ENCODE measurements around the gene CKLF.
A peak's percentile ranks its signal among the peaks of the same experiment; 100 is the strongest.
"Not testable (repeated sequence)": the region's sequence is repeated elsewhere in the genome, so short reads cannot be mapped to it uniquely, and the experiment has no call there.

CKLF gene

GRCh38 chr16:66544016-66544757, 8.2 kb upstream of the CKLF start:
- DNase-seq, result no peak

- no peak for DNase-seq
Observed at GRCh38 chr16:66547101-66547989, 5.0 kb upstream of the CKLF start.

DNA sequence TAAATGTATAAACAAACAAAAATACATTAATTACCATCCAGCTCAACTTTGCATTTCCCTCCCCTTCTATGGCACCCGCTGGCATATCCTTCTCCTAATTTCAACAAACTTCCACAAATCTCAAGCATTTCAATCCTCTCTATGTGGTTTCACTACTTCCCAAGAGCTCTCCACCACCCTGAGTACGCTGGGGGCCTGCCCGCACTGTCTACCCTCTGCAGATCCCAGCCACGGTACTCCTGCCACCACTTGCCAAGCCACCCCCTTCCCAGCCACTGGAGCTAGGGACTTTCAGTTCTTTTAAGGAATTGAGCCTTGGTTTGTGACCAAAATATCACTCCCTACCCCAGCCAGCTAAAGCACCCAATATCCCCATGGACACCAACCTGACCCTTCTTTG, 4.3 kb upstream of the CKLF start:
- no peak for DNase-seq

GRCh38 chr16:66548868-66549267, 3.5 kb upstream of the CKLF start:
- no peak for DNase-seq

DNA sequence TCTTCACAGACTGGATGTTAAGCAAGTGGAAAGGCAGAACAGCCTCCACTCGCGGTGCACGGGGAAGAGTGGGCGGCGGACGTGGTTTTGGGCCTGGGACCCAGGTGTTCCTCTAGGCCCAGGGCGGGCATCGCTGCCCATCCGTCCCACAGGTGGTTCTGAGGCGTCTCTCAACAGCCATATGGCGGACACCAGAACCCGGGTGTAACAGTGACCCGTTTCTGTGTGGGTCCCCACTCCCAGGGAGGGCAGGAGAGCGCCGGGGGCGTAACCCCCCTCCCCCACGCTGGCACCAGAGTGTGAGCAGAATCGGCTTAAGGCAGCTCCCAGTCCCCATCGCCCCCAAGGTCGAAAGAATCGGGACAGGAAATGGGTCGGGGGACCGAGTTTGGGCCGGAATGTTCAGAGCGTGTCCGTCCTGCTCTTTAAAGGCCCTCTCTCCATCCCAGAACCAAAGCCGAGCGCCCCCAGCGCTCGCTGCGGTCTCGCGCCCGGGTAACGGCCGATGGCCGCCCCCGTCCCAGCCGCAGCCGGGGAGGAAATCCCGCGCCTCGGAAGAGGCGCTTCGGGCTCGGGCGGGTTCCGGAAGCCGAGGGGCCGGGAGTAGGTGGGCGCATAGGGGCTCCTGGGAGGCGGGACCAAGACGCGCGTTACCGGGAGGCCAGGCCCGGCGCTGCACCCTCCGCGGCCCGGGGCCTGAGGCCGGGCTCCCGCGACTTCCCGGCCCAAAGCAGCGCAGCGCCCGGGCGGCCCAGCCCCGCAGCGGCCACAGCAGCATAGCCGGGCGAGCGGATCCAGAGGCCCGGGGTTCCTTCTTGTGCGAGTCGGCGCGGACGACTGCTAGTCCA, 2.9 kb upstream of the CKLF start, which contains the start of gene TK2:
TK2 (minus strand) TSS at position 839 of the 848 bp plus-strand sequence; CDS start at position 778, 61 bp downstream.
- DNase-seq, result peak; percentile 74

DNA sequence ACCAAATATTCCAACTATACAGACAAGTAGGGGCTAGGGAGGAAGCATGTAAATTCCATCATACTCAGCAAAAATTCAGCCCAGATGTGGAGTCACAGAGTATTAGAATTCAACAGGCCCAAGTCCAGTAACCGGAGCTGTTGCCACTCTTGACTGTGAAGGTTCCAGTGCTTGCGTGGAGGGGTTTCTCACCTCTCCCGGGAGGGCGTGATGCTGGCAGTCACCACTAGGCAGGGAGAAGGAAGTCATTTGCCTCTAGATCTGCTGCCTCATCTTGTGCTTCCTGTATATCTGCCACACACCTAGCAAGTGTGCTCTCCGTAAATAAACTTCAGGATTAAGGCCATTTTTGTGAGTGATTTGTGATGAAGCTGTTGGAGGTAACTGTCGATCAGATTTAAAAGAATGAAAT, 1.0 kb upstream of the CKLF start:
- peak; percentile 79 for DNase-seq

GRCh38 chr16:66551788-66552285, 539 bp upstream of the CKLF start:
- peak; percentile 18 for DNase-seq

- no peak for DNase-seq
Observed at GRCh38 chr16:66553223-66553622, 847 bp downstream of the CKLF start.

DNA sequence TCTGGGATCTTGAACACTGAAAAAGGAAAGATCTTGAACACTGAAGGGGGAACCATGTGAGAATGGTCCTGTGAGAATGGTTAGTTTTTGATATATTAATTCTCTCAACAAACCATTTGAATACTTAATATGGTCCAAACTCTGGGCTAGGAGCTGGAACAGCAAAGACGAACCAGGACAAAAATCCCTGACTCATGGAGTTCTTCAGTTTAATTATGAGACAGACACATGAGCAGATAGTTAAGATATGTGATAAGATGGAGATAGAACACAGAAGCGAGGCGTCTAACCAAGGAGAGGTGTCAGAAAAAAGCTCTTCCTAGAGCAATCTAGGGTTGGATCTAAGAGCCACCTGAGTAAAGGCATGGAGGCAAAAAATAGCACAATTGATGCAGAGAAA, 1.6 kb downstream of the CKLF start:
- DNase-seq, result no peak

DNA sequence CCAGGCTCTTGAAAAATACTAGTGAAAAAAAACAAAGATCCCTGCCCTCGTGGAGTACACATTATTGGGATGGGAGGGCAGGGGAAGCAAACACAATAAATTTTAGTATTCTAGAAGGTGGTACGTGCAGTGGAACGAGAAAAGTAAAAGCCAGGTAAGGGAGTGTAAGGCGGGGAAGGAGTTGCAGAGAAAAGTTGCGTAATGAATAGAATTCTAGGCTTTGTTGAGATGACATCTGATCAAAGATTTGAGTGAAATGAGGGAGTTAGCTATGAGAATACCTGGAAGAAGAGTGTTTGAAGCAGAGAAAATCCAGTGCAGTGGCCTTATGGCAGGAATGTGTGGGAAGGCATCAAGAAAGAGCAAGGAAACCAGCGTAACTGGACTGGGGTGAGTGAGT, 2.1 kb downstream of the CKLF start:
- DNase-seq, result no peak

DNA sequence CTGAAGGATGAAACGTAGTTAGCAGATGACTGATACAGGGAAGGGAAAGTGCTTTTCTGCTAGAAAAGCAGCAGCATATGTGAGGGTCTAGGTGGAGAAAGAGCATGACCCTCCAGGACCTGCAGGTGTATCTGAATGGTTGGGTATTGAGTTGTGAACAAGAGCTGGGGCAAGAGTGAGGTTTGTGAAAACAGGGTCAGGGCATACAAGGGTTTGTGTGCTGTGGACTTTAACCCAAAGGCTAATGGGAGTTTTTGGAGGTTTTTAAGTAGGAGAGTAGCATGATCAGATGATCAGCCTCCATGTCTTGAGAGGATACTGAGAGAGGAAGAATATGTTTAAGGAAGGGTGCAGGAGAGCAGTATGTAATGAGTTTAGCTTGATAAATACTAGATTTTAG, 7.7 kb downstream of the CKLF start:
- no peak for DNase-seq

- DNase-seq, result no peak
Observed at GRCh38 chr16:66561381-66562080, 9.2 kb downstream of the CKLF start.

DNA sequence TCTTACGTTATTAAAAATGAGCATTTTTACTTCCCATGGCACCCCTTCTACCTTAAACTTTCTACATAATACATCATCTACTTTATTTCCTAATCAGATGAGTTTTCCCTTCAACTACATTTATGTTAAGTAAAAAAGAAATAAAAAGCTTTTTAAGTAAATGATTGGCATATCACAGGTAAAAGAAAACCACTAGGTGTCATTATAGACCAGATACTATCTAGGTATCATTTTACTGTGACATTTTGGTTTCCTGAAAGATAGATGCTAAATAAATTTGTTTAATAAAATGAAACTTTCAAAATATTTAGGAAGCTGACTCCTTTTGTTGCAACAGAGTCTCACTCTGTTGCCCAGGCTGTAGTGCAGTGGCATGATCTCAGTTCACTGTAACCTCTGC, 10.0 kb downstream of the CKLF start:
- DNase-seq, result no peak

DNA sequence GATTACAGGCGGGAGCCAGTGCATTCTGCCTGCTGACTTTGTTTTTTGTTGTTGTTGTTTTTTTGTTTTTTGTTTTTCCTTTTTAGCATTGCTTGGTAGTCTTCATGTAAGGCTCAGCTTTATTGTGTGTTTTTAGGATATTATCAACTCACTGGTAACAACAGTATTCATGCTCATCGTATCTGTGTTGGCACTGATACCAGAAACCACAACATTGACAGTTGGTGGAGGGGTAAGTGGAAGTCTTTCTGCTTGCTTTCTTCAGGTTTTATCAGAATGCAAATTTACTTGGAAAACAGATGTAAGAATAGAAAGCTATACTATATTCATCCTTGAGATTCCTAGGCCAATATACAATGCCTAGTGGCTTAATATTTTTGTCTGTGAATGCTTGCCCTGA, 10.6 kb downstream of the CKLF start:
- peak; percentile 87 for DNase-seq

DNA sequence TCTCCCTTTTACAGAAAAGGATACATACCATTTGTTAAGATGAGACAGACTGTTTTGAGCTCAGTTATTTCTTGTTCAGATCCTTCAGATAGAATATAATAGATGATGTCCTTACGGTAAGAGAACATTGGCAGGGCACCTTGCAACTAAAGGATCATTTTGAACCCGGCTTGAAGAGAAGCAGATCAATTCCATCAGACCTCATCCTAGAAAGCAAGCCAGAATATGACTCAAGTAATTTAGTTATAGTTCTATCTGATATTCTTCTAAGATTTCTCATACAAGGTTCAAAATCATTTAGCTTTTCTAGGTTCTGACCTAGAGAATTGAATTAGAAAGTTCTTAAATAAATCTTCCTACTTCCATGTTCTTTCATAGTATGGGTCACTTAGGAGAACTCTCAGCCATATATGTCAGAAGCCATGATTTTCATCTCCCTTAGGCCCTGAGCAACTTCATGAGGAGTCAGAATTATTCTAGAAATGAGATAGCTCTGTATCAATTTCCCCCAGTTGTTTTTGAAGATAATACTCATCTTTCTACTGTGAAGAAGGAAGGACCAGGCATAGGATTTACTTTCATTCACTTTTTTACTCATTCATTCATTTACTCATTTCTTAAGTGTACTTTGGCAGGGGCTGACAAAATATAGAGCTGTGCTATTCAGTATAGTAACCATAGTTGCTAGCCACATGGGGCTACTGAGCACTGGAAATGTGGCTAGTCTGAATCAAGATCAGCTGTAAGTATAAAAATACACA, 11.4 kb downstream of the CKLF start:
- no peak for DNase-seq

DNA sequence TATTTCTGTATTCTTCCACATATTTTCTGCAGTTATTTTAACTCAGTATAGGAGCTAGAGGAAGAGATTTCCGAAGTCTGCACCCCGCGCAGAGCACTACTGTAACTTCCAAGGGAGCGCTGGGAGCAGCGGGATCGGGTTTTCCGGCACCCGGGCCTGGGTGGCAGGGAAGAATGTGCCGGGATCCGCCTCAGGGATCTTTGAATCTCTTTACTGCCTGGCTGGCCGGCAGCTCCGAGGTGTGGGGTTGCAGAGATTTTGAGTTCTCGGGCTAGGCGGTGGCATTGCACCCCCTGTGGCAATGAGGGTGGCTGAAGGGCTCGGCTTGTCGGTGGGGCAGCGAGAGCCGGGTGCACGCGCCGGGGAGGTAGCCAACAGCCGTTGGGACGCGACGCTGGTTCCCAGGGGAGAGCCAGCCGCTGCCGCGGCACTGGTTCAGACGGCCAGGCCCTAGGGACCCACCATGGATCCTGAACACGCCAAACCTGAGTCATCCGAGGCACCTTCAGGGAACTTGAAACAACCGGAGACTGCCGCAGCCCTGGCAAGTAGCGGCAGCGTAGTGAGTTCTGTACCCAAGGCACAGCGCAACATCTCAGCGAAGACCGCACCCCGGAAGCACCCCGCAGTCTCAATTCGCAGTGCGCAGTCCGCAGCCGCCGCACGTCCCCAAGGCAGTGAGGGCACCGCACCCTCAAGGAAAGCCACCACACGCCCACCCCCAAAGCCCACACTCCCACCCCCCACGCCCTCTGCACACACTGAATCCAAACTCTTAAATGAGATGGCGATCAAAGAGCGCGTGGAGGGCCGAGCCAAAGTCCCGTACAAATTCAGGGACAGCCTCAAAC, 13.9 kb downstream of the CKLF start, which contains the start of gene CMTM1:
CMTM1 (plus strand) TSS at position 389 of the 851 bp plus-strand sequence; CDS start at position 464, 75 bp downstream.
- no peak for DNase-seq

DNA sequence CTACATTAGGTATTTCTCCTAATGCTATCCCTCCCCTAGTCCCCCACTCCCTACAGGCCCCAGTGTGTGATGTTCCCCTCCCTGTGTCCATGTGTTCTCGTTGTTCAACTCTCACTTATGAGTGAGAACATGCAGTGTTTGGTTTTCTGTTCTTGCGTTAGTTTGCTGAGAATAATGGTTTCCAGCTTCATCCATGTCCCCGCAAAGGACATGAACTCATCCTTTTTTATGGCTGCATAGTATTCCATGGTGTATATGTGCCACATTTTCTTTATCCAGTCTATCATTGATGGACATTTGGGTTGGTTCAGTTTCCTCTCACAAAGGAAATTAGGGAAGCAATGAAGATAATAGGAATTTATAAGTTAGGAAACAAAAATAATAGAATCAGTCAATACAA, 14.9 kb downstream of the CKLF start:
- not testable (repeated sequence) for DNase-seq

GRCh38 chr16:66568355-66568754, 16.0 kb downstream of the CKLF start:
- no peak for DNase-seq

- no peak for DNase-seq
Observed at GRCh38 chr16:66569131-66569530, 16.8 kb downstream of the CKLF start.

- DNase-seq, result peak; percentile 56
Observed at GRCh38 chr16:66569827-66570405, 17.5 kb downstream of the CKLF start.

Data from hematopoietic multipotent progenitor cell treated with erythropoietin and hydrocortisone succinate and interleukin-3 and kit ligand, for 4 days (in vitro differentiated cells).